ENCODE results near the gene RASL11B. TPM values are rescaled to one million over a fixed set of nuclear protein-coding genes. Genes with fewer than 3 reads are reported as not detected.

RASL11B gene
- total and polyA plus RNA-seq, 9 of the 15 experiments (the other 6 are each of a cell fraction or from before 2014, with no cell fraction given), result 0.24 to 1.5 (median 0.53) TPM

- POLR2A ChIA-PET, result interaction anchor here (0.7 kb wide), 1 partner anchor 1418 kb away, joined by 3 read pairs; no protein-coding TSS in a partner anchor
These were observed 820 bp upstream of the RASL11B start for GRCh38 chr4:52861171-52861823.

More at GRCh38 chr4:52861171-52861823, 820 bp upstream of the RASL11B start:
- WGBS (ENCODE audit: insufficient coverage, low coverage, missing lambda C conversion rate), result 68% methylated on average over 26 of the region's 26 CpGs
- Histone ChIP-seq H3K27ac (ENCODE audit: extremely low read depth, low read depth, low read length) (no peak overlapping the region), H3K9ac (ENCODE audit: insufficient read depth in 1 of 2, low read depth in 2 of 2, low read length in 2 of 2) (peak overlapping the region; percentile 22 to 91; a peak in 3 of 4 replicates), H4K20me1 (replicated peaks; ENCODE audit: control insufficient read depth, insufficient read depth, low read length) (no peaks in the 10 kb centered on the region), H3K9me3 (replicated peaks; ENCODE audit: control insufficient read depth, insufficient read depth, low read depth, low read length) (no peaks in the 10 kb centered on the region; the same call in 1 of the 2 replicates), H3K4me3 (peak overlapping the region; percentile 54), H3K4me1 (replicated peaks in 1 of 2; ENCODE audit: control insufficient read depth in 2 of 2, insufficient read depth in 2 of 2, low read length in 2 of 2) (peaks cover 6 to 16% of the 10 kb centered on the region in 2 experiments; a peak in 4 of 5 replicates), H3K79me2 (ENCODE audit: control insufficient read depth, insufficient read depth, low read length) (no peaks in the 10 kb centered on the region), H3K36me3 (ENCODE audit: control insufficient read depth, insufficient read depth, low read length) (no peaks in the 10 kb centered on the region; the same call in 2 of the 3 replicates), H2AFZ (ENCODE audit: low read depth, low read length) (peak overlapping the region; percentile 91), H3K9me1 (ENCODE audit: control insufficient read depth, insufficient read depth, low read length) (no peaks in the 10 kb centered on the region), H3K27me3 (ENCODE audit: control insufficient read depth in 2 of 2, insufficient read depth in 2 of 2, low read length in 2 of 2) (peaks cover 4 to 6% of the 10 kb centered on the region in 2 experiments; a peak in 4 of 5 replicates), H3K4me2 (ENCODE audit: insufficient read depth, low read length) (peak overlapping the region; percentile 74)
- intact Hi-C loops (cut with micrococcal nuclease), result loop anchor here (5.0 kb wide), 1 partner anchor 149 kb away; no protein-coding TSS in a partner anchor
- TF ChIP-seq RB1 (IDR thresholded peaks at IDR 0.05; ENCODE audit: low read depth), result no peak
- no peak for TF ChIP-seq MED1 (CRISPR knock-in tag; IDR thresholded peaks at IDR 0.05; ENCODE audit: borderline replicate concordance)
- no peak for TF ChIP-seq LCOR (CRISPR knock-in tag; IDR thresholded peaks at IDR 0.05)
- TF ChIP-seq NKRF (IDR thresholded peaks at IDR 0.05; ENCODE audit: borderline replicate concordance), result no peak
- no peak for TF ChIP-seq FOXA3 (CRISPR knock-in tag; conservative IDR thresholded peaks at IDR 0.05 in 1 of 2, IDR thresholded peaks at IDR 0.05 in 1 of 2)
- no peak for TF ChIP-seq KLF6 (CRISPR knock-in tag; IDR thresholded peaks at IDR 0.05; ENCODE audit: borderline replicate concordance)
- no peak for TF ChIP-seq NUFIP1 (IDR thresholded peaks at IDR 0.05; ENCODE audit: partially characterized antibody)
- TF ChIP-seq, protein P1, sequence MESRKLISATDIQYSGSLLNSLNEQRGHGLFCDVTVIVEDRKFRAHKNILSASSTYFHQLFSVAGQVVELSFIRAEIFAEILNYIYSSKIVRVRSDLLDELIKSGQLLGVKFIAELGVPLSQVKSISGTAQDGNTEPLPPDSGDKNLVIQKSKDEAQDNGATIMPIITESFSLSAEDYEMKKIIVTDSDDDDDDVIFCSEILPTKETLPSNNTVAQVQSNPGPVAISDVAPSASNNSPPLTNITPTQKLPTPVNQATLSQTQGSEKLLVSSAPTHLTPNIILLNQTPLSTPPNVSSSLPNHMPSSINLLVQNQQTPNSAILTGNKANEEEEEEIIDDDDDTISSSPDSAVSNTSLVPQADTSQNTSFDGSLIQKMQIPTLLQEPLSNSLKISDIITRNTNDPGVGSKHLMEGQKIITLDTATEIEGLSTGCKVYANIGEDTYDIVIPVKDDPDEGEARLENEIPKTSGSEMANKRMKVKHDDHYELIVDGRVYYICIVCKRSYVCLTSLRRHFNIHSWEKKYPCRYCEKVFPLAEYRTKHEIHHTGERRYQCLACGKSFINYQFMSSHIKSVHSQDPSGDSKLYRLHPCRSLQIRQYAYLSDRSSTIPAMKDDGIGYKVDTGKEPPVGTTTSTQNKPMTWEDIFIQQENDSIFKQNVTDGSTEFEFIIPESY (CRISPR knock-in tag; IDR thresholded peaks at IDR 0.05), result 0 out of 2 replicates have a peak, but pooled peaks have one; percentile 31
- no peak for TF ChIP-seq GABPB2 (CRISPR knock-in tag; conservative IDR thresholded peaks at IDR 0.05)
- TF ChIP-seq TAF15 (IDR thresholded peaks at IDR 0.05; ENCODE audit: low read depth, low read length), result no peak
- TF ChIP-seq GABPB1 (CRISPR knock-in tag; IDR thresholded peaks at IDR 0.05), result 0 out of 2 replicates have a peak, but pooled peaks have one; percentile 3
- TF ChIP-seq FOSL1 (tag; conservative IDR thresholded peaks at IDR 0.05), result no peak
- TF ChIP-seq KHSRP (IDR thresholded peaks at IDR 0.05), result no peak
- TF ChIP-seq, protein P2, sequence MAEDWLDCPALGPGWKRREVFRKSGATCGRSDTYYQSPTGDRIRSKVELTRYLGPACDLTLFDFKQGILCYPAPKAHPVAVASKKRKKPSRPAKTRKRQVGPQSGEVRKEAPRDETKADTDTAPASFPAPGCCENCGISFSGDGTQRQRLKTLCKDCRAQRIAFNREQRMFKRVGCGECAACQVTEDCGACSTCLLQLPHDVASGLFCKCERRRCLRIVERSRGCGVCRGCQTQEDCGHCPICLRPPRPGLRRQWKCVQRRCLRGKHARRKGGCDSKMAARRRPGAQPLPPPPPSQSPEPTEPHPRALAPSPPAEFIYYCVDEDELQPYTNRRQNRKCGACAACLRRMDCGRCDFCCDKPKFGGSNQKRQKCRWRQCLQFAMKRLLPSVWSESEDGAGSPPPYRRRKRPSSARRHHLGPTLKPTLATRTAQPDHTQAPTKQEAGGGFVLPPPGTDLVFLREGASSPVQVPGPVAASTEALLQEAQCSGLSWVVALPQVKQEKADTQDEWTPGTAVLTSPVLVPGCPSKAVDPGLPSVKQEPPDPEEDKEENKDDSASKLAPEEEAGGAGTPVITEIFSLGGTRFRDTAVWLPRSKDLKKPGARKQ (CRISPR knock-in tag; IDR thresholded peaks at IDR 0.05), result 0 out of 2 replicates have a peak, but pooled peaks have one; percentile 43
- TF ChIP-seq ETV6 (IDR thresholded peaks at IDR 0.05; ENCODE audit: borderline replicate concordance in 1 of 2, low read depth in 2 of 2, low read length in 1 of 2), result no peak
- TF ChIP-seq ETV6 (CRISPR knock-in tag; IDR thresholded peaks at IDR 0.05; ENCODE audit: borderline replicate concordance), result no peak
- in situ Hi-C loops (cut with MboI), result no loop called here
- DNase-seq (ENCODE audit: extremely low read depth in 1 of 4, low spot score in 3 of 4) (no peak), ATAC-seq (no peak), FAIRE-seq (no peak)
- CTCF ChIA-PET (ENCODE audit: low intra/inter-chr PET ratio), result no interaction called here
- no TSS peak for BruUV-seq (replicated peaks)

Measured in K562 (cell line).